Nucleus accumbens (tissue), 56 donors: ENCODE data around the gene SGSM1.

Experiments used
- DNase-seq, 56 donors: peaks; one replicate each; lab custom pipeline; 2025; lab: John Stamatoyannopoulos, UW

SGSM1 gene

GRCh38 chr22:24807284-24807950 is 1.4 kb downstream of the SGSM1 start:
- DNase-seq, result peak in 23 of 56 donors; percentile 7 to 69 (median 33)

DNA sequence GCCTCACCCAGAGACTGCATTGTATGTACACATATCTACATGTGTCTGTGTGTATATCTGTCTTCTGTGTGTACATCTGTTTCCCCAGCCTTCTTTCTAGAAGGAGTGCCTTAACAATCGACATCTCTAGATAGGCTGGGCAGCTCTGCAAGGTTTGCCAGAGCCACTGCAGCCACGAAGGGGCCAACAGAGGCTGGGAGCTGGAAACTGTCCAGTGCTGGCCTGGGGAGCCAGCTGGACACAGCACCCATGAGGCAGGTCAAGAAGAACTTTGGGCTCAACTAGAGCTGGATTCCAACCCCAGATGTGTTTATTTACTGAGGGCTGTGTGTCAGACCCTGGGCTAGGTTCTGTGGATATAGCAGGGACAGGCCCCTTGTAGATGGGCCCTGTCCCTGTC is 3.3 kb downstream of the SGSM1 start:
- DNase-seq, result peak in 15 of 56 donors; percentile 4 to 42 (median 20)

- peak in 51 of 56 donors; percentile 8 to 87 (median 54) for DNase-seq
These were observed 4.2 kb downstream of the SGSM1 start for GRCh38 chr22:24810043-24810749.

- DNase-seq, result no peak
These were observed 7.2 kb downstream of the SGSM1 start for GRCh38 chr22:24812950-24813775.

DNA sequence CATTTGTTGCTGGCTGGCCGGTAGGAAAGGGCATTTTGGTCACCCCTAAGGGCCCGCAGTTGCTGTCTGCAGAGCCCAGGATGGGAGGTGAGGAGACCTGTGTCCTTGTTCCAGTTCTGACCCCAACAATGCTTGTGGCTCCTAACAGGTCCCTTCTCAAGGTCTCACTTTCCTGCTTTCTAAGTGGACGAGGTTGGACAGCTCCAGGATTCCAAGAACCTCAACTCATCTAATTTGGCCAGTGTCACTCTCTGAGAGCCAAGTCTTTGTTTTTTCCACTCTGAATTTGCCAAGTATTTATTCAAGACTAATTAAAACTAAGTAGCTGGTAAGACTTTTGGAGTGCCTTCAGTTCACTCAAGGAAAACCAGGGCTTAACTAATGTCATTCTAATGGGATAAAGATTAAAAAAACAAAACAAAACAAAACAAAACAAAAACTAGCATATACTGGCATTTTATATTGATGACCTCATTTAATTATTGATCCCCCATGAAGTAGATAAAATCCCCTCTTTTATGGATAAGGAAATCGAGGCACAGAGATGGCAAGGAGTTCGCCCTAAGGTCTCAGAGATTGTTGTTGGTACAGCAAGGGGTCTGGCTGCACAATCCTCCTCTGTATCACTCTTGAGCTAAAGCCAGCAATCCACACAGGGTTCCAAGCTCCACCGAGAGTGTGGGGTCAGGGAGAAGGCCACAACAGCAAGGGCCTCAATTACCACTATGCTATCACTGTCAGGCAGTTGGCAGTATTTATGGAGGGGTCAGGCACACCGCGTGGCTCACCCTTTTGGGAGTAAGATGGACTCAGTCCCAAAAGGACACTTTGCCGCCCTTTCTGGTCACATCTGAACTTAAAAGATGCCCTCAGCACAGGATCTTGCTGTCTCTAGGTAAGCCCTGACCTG is 8.1 kb downstream of the SGSM1 start:
- no peak for DNase-seq

- peak in 7 of 56 donors; percentile 5 to 35 (median 14) for DNase-seq
These were observed 10.8 kb downstream of the SGSM1 start for GRCh38 chr22:24816806-24817205.

GRCh38 chr22:24819487-24819886 is 13.5 kb downstream of the SGSM1 start:
- no peak for DNase-seq

DNA sequence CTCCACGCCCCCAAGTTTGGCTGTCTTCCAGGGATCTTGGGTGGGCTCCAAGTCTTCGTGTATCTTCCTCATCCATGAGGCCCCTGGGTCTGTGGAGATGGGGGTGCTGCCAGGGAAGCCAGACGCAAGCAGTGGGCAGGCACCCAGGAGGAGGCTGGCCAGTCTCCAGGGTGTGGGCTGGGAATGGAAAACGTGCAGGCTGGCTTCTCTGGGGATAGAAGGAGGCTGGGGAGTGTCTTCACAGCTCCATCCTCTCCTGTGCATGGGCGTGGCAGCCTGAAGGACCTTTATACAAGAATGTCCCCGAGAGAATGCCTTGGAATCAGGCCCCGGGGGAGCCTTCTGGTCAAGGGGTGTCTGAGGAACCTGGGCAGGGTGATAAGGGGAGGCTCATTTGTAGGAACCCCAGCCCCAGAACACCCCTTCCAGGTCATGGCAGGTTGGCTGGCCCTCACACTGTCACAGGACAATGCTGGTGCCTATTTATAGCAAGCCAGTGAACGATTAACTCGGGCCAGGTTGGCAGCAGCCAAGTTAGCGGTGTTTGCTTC is 14.0 kb downstream of the SGSM1 start:
- DNase-seq, result peak in 18 of 56 donors; percentile 4 to 56 (median 22)

DNA sequence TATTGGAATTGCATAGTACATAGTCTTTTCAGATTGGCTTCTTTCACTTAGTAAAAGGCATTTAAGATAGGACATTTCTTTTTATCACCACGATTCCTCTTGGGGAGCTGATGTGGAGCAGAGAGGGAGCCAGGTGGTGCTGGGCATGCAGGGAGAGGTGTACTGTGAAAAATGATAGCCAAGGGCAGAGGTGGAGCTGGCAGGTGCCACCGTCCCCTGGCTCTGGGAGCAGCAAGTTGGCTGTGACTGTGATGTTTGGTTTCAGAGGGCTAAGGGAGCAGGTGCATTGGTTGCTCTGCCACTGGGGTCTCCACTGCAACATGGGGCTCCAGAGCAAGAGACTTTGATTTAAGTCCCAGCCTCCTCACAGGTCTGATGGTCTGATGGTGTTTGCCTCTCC is 16.5 kb downstream of the SGSM1 start:
- DNase-seq, result no peak

DNA sequence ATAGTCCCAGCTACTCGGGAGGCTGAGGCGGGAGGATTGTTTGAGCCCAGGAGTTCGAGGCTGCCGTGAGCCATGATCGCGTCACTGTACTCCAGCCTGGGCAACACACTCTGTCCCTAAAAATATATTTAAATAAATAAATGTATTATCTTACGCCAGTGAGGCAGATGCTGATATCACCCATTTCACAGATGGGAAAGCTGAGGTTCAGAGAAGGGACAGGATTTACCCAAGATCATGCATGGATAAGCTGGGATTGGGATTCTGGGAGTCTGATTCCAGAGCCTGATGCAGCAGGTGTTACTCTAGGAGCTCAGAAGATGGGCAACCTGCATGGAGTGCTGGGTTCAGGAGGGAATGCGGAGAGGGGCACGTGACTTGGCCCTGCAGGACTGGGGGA is 17.8 kb downstream of the SGSM1 start:
- DNase-seq, result no peak

DNA sequence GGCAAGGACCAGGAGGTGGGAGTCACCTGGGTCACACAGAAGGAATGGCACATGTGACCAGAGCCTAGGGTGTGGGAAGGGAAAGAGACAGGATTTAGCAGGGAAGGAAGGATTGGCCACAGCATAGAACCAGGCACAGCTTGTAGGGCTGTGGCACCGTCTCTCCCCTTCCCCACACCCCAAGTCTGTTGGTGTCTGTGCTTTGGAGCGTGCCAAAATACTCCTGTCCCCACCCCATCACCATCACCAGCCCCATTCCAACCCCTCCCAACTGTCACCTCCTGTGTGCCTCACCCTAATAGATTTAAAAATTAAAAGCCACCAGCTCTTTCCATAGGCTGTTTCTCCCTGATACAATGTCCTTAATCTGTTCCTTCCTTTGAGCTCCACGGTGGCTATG is 18.2 kb downstream of the SGSM1 start:
- no peak for DNase-seq

DNA sequence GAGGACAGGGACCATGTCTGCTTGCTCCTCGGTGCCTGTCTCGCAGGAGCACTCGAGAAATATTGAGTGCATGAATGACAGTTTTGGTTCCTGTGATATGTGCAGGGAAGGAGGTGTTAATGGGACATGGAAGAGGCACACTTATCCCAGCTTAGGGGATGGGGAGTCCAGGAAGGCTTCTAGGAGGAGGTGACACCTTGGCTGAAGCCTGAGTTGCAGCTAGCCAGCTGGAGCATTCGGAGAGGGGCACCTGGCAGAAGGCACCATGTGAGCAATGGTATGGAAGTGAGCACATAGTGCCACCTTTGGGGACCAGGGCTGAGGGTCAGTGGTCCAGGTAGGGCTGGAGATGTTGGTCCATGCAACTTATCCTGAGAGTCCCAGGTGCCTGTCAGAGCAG is 18.9 kb downstream of the SGSM1 start:
- no peak for DNase-seq

- DNase-seq, result no peak
These were observed 20.8 kb downstream of the SGSM1 start for GRCh38 chr22:24826710-24827285.

- DNase-seq, result no peak
These were observed 21.3 kb downstream of the SGSM1 start for GRCh38 chr22:24827296-24827695.

DNA sequence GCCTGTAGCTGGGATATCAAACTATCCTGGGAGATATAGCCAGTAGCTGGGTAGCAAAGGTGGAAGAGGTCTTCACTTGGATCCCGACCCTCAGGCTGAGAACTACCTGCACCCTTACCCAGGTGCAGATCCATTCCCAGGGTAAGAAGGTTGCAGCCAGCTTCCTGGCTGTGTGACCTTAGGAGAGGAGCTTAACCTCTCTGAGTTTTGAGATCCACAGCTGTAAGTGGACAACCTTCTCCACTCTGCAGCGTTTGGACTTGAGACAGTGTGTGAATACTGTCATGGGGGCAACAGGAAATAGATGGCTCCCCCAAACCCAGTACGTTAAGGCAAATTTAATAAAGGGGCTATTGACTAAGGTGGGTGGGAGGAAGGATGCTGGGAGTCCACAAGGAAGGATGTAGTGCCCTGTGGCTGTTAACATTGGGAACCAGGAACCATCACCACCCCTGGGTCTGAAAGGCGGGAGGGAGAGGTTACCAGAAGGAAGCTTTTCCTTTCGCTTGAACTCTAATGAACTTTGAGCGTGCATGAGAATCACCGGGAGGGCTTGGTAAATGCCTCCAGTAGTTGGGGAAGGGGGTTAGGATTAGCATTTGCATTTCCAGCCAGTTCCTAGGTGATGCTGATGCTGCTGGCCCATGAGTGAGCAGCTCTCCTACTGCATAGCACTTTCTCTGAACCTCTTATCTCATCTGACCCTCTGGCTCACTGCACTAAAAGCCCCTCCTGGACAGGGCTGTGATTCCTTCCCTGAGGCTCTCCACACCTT is 24.4 kb downstream of the SGSM1 start:
- no peak for DNase-seq

DNA sequence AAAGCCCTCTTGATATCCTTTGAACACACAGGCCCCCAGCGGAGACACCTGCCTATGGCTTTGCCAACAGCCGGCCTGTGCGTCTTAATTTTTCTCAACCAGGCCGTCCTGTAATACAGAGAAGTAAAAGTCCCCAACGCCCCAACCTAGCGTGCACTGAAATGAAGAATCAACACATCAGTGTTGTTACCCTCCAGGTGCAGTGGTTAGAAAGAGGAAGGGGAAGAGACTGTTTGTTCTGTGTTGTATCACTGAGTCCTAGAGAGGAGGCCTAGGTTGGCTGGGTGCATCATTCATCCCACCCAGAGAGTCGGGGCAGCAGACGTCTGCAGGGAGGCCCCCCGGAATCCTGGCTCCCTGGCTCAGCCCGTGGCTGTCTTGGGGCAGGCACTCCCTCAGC is 25.7 kb downstream of the SGSM1 start:
- no peak for DNase-seq

DNA sequence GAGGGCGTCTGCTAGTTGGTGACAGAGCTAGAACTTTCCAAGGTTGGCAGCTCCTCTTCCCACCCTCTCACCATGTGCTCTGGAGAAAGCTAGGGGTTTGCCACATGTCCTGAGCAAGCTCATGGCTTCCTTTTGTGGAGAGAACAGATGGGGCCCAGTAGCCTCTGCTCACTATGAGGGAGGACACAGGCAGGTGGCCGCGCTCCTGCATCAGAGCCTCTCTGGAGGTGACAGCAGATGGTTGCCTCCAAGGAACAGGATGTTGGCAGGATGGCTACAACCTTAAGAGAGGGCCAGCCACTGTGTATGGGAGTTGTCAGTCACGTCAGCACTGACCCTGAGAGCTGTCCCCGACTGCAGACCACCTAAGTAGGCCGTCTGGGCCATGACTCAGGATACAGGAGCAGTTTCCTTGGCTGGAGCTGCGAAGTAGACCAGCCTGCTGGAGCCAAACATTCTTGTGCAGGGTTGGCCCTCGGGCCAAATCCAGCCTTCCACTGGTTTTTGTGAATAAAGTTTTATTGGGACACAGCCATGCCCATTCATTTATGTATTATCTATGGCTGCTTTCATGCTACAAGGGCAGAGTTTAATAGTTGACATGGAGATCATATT is 28.0 kb downstream of the SGSM1 start:
- DNase-seq, result no peak

DNA sequence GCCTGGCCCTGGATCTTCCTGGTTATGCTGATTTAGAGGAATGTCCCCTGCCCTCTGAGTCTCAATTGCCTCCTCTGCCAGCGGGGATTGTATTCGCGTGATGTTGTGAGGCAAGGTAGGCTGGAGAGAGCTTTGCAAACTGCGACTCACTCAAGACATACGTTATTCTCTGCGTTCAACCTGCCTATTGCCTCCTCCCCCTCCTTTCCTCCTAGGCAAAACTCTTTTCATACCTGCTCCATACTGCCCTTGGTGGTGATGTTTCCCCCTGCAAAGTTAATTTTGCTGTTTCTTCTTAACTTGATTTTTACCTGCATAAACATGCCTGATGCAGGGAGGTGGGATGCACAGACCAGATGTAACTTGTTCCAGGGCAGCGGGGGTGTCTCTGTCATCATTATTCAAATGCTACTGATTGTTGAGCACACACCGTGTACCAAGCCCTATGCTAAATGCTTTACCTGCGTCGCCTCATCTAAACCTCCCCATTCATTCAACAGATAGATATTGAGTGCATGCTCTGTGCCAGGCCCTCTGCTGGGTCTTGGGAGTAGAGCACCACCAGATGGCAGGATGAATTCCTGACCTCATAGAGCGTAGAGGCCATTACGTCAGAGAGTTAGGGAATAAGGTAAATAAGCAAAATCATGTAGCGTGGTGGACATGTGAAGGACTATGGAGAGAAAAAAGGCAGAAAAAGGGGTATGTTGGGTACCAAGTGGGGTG is 29.0 kb downstream of the SGSM1 start:
- DNase-seq, result peak in 14 of 56 donors; percentile 6 to 66 (median 26)
